CD8-positive, alpha-beta memory T cell (primary cell): ENCODE results near the gene FN1. TPM values are rescaled to one million over a fixed set of nuclear protein-coding genes. Genes with fewer than 3 reads are reported as not detected.

Experiments used
- CTCF ChIA-PET: fragments of 350-600 bp; sonication (Branson Sonifier 250); formaldehyde crosslinking; loops from one replicate; lab custom pipeline; 2021; ENCODE audit warnings: antibody characterized with exemption; lab: Charles Lee
- POLR2A ChIA-PET: fragments of 350-600 bp; sonication (Branson Sonifier 250); formaldehyde crosslinking; loops from one replicate; lab custom pipeline; 2021; ENCODE audit warnings: antibody characterized with exemption; lab: Charles Lee
- DNase-seq, 5 donors: peaks; one replicate each; pipeline versions ENCODE4 v3.0.0 to v3.0.0-alpha.2; 2020 to 2022; ENCODE audit warnings: mixed read lengths in 1 of 5
- H3K27ac ChIP-seq: one replicate; pipeline ENCODE4 v1.7.0; 2013; ENCODE audit warnings: low read depth, mild to moderate bottlenecking, low read length, moderate library complexity
- H3K27me3 ChIP-seq: 2 replicates; pipeline ENCODE4 v1.7.0; 2013; ENCODE audit warnings: low read length, mild to moderate bottlenecking; ENCODE audit not compliant: insufficient read depth, poor library complexity, severe bottlenecking
- H3K36me3 ChIP-seq: 2 replicates; pipeline ENCODE4 v1.7.0; 2013; ENCODE audit warnings: mild to moderate bottlenecking, low read length, moderate library complexity; ENCODE audit not compliant: insufficient read depth
- H3K4me1 ChIP-seq: 2 replicates; pipeline ENCODE4 v1.7.0; 2013; ENCODE audit warnings: mild to moderate bottlenecking, low read length, moderate library complexity; ENCODE audit not compliant: insufficient read depth
- H3K4me3 ChIP-seq: 2 replicates; pipeline ENCODE4 v1.7.0; 2013; ENCODE audit warnings: mild to moderate bottlenecking, low read length
- H3K9me3 ChIP-seq: 2 replicates; pipeline ENCODE4 v1.7.0; 2013; ENCODE audit warnings: mild to moderate bottlenecking, low read length
- H3K27ac Mint-ChIP-seq, 8 donors: one replicate each; pipeline ENCODE4 v1.8.0; 2020 to 2021; ENCODE audit warnings: mixed read lengths in 8 of 8, mild to moderate bottlenecking in 6 of 8, inconsistent platforms in 3 of 8, moderate library complexity in 3 of 8
- H3K27me3 Mint-ChIP-seq, 2 donors: one replicate each; pipeline ENCODE4 v1.8.0; 2020 to 2021; ENCODE audit warnings: mixed read lengths in 2 of 2, mild to moderate bottlenecking in 1 of 2, moderate library complexity in 1 of 2
- H3K36me3 Mint-ChIP-seq, 3 donors: one replicate each; pipeline ENCODE4 v1.8.0; 2020 to 2021; ENCODE audit warnings: mixed read lengths in 3 of 3, inconsistent platforms in 1 of 3, mild to moderate bottlenecking in 1 of 3
- H3K4me1 Mint-ChIP-seq, 3 donors: one replicate each; pipeline ENCODE4 v1.8.0; 2020 to 2021; ENCODE audit warnings: mixed read lengths in 3 of 3, inconsistent platforms in 1 of 3, mild to moderate bottlenecking in 1 of 3
- H3K4me3 Mint-ChIP-seq, 7 donors: one replicate each; pipeline ENCODE4 v1.8.0; 2020 to 2021; ENCODE audit warnings: mixed read lengths in 7 of 7, mild to moderate bottlenecking in 6 of 7, moderate library complexity in 4 of 7, inconsistent platforms in 2 of 7
- H3K9me3 Mint-ChIP-seq, 5 donors: one replicate each; pipeline ENCODE4 v1.8.0; 2020 to 2022; ENCODE audit warnings: mixed read lengths in 5 of 5, mild to moderate bottlenecking in 3 of 5, moderate library complexity in 2 of 5, inconsistent platforms in 1 of 5
- polyA plus RNA-seq: library from polyadenylated mRNA; unstranded; fragments of 300-500 nt; fragmentation: Illumina TruSeq; gene quantifications from one replicate; pipeline ENCODE4 v1.2.3, GENCODE V29; 2021
- total RNA-seq, 2 experiments: library from RNA; stranded (reverse); gene quantifications; one replicate each; pipeline ENCODE4 v1.2.3, GENCODE V29; 2021

The FN1 gene
- total and polyA plus RNA-seq, 3 experiments from 2014 or later = 0.08 to 0.31 (median 0.18) TPM

DNA sequence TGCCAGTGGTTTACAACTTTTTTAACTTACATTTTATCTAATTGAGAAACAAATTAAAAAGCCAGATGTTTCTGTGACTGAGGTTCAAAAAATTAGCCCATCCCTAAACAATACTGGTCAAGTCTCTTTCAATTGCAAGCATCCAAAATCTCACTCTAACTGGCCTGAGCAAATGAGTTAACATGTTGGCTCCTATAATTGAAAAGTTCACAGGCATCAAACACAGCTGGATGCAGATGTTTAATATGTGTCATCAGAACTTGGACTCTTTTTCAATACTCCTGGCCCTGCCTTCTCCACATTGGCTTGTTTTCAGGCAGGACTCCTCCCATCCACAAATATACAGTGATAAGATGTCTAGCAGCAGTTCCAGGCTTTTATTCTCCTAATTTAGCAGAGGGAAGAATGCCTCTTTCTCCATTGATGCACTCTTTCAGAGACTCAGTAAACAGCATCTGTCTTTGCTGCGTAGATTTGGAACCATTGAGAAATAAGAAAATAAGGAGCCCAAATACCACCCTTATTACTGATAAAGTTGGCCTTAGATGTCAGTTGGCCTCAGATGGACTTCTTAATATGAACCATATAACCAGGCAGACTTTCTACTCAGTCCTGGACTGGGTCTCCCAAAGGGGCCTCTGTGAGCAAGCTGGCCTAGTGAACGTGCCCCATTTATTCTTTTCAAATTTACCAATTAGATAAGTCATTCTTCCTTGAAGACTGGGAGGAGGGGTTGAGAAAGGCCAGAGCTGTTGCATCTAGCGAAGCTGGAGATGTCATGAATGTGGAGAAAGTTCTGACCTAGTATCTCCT lies 30.4 kb upstream of the FN1 start:
- peaks cover 2 to 7% of the 10 kb centered on the region in 2 donors for H3K27me3 Mint-ChIP-seq
- H3K4me1 Mint-ChIP-seq = no peaks in the 10 kb centered on the region
- no peak overlapping the region for H3K4me3 ChIP-seq
- no peaks in the 10 kb centered on the region for H3K9me3 ChIP-seq
- no peak overlapping the region for H3K27ac ChIP-seq
- no peaks in the 10 kb centered on the region for H3K36me3 ChIP-seq
- H3K27me3 ChIP-seq = no peaks in the 10 kb centered on the region
- no peak overlapping the region for H3K4me3 Mint-ChIP-seq
- CTCF ChIA-PET = no interaction called here
- H3K27ac Mint-ChIP-seq = no peak overlapping the region
- no peak for DNase-seq
- peaks cover 0 to 1% (median 0%) of the 10 kb centered on the region in 5 donors for H3K9me3 Mint-ChIP-seq
- H3K36me3 Mint-ChIP-seq = no peaks in the 10 kb centered on the region
- POLR2A ChIA-PET = no interaction called here
- no peaks in the 10 kb centered on the region for H3K4me1 ChIP-seq

DNA sequence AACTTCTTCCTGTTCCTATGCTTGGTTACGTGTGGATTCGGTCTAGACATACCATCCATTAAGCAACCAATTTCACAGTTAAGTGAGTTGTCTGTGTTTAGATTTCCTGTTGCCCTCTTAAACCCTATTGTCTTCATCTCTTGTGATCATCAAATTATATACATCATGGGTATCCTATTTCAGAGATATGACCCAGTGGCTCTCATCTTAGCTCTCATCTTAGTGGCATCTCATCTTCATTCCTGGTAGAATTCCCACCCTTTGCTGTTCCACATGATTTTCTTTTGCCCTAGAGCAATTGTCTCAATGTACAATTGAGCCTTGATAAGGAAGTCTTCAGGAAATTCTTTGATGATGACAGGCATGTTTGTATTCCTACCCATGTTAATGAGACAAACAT lies 29.4 kb upstream of the FN1 start:
- no peaks in the 10 kb centered on the region for H3K36me3 Mint-ChIP-seq
- ChIA-PET POLR2A (no interaction called here), CTCF (no interaction called here)

DNA sequence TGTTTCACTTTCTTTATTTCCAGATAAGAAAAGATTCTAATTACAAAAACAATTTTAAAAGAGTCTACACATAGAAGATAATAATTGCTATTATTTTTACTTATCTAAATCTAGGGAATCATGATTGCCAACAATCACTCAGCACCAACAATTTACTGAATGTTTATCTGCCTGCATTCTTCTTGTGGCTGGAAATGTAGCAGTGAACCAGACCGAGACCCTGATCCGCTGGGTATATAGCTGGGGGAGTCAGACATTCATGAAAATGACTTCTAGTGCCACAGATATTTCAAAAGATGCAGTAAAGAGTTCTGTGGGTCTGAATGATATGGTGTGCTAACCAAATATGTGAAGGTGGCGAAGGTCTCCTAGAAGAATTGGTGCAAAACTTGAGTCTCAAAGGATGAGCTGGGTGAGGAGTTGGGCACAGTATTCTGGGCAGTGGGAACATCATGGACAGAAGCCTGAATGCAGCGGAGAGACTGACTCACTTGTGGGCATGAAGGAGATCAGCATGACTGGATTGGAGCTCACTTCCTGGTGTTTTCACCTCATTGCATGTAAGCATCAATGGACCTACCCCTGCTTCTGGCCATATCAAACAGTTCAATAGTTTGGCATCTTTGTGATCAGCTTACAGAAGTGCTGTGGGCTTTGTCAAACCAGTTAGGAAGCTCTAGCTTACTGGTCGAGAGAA lies 26.1 kb upstream of the FN1 start:
- Mint-ChIP-seq H3K9me3 (no peaks in the 10 kb centered on the region), H3K4me3 (no peak overlapping the region), H3K27me3 (peaks cover 0 to 14% of the 10 kb centered on the region in 2 donors), H3K4me1 (no peaks in the 10 kb centered on the region), H3K36me3 (no peaks in the 10 kb centered on the region), H3K27ac (no peak overlapping the region)
- no peaks in the 10 kb centered on the region for H3K27me3 ChIP-seq
- H3K36me3 ChIP-seq = no peaks in the 10 kb centered on the region
- ChIA-PET POLR2A (no interaction called here), CTCF (interaction anchor here (0.9 kb wide), 1 partner anchor 469 kb away, joined by 3 read pairs; no protein-coding TSS in a partner anchor)
- H3K27ac ChIP-seq = no peak overlapping the region
- no peaks in the 10 kb centered on the region for H3K4me1 ChIP-seq
- H3K4me3 ChIP-seq = no peak overlapping the region
- no peaks in the 10 kb centered on the region for H3K9me3 ChIP-seq
- no peak for DNase-seq

More for the DNA sequence above, 29.4 kb upstream of the FN1 start:
- no peak for DNase-seq
- Mint-ChIP-seq H3K9me3 (peaks cover 0 to 1% (median 0%) of the 10 kb centered on the region in 5 donors), H3K4me3 (no peak overlapping the region), H3K27ac (no peak overlapping the region), H3K4me1 (no peaks in the 10 kb centered on the region), H3K27me3 (peaks cover 0 to 4% of the 10 kb centered on the region in 2 donors)
- Histone ChIP-seq H3K4me1 (no peaks in the 10 kb centered on the region), H3K36me3 (no peaks in the 10 kb centered on the region), H3K27me3 (no peaks in the 10 kb centered on the region), H3K27ac (no peak overlapping the region), H3K4me3 (no peak overlapping the region), H3K9me3 (no peaks in the 10 kb centered on the region)

DNA sequence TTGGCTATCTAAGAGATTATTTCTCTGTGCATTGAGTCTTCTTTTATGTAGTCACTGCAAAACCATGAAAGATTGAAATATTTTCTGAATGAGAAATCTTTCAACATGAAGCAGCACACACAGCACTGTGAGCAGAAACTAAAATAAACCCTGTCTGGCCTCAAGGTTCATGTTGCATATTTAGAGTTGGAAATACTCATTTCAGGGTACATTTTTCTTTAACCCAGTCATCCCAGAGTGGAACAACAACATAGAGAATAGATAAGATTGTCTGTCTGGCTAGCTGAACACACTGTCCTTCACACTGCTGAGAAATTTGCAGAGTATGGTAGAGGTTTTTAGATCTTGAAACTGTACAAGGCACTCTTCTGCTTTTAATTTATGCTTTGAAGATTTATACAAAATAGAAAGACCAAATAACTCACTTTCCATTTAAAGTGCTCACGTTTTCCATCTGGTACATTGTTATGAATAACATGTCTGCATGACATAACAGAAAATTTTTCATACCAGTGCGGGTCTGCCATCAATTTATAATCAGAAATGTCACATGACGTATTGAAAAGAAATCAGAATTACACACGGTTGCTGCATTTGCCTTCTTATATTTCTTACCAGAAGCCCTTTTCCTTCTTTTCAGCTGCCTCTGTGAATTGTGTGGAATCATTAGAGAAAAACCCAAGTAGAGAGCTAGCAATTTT lies 25.0 kb upstream of the FN1 start:
- H3K27ac ChIP-seq = no peak overlapping the region
- Mint-ChIP-seq H3K36me3 (no peaks in the 10 kb centered on the region), H3K27me3 (peaks cover 0 to 14% of the 10 kb centered on the region in 2 donors), H3K27ac (no peak overlapping the region), H3K4me3 (no peak overlapping the region), H3K9me3 (no peaks in the 10 kb centered on the region), H3K4me1 (no peaks in the 10 kb centered on the region)
- no peaks in the 10 kb centered on the region for H3K36me3 ChIP-seq
- ChIA-PET CTCF (interaction anchor here (0.9 kb wide), 1 partner anchor 470 kb away, joined by 3 read pairs; no protein-coding TSS in a partner anchor), POLR2A (no interaction called here)
- DNase-seq = no peak
- no peaks in the 10 kb centered on the region for H3K4me1 ChIP-seq
- H3K4me3 ChIP-seq = no peak overlapping the region
- H3K9me3 ChIP-seq = no peaks in the 10 kb centered on the region
- H3K27me3 ChIP-seq = no peaks in the 10 kb centered on the region

DNA sequence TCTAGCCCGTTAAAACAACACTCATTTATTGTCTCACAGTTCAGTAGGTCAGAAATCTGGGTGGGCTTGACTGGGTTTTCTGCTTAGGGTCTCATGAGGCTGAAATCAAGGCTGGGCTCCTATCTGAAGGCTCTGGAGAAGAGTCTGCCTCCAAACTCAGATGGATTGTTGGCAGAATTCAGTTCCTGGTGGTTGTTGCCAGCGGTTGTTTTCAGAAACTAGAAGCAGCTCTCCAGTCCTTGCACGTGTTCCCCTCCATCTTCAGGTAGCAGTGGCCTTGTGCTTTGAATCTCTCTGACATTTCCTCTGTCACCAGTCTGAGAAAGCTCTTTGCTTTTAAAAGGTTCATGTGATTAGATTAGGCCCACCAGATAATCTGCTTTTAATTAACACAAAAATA lies 20.1 kb upstream of the FN1 start:
- Mint-ChIP-seq H3K4me3 (no peak overlapping the region), H3K9me3 (no peaks in the 10 kb centered on the region), H3K27ac (peak overlapping the region in 1 of 8 donors; percentile 24), H3K4me1 (no peaks in the 10 kb centered on the region), H3K27me3 (peaks cover 8 to 26% of the 10 kb centered on the region in 2 donors), H3K36me3 (no peaks in the 10 kb centered on the region)
- Histone ChIP-seq H3K4me3 (no peak overlapping the region), H3K4me1 (no peaks in the 10 kb centered on the region), H3K27me3 (no peaks in the 10 kb centered on the region), H3K27ac (no peak overlapping the region), H3K36me3 (no peaks in the 10 kb centered on the region), H3K9me3 (no peaks in the 10 kb centered on the region)
- CTCF ChIA-PET = no interaction called here
- POLR2A ChIA-PET = no interaction called here
- no peak for DNase-seq

DNA sequence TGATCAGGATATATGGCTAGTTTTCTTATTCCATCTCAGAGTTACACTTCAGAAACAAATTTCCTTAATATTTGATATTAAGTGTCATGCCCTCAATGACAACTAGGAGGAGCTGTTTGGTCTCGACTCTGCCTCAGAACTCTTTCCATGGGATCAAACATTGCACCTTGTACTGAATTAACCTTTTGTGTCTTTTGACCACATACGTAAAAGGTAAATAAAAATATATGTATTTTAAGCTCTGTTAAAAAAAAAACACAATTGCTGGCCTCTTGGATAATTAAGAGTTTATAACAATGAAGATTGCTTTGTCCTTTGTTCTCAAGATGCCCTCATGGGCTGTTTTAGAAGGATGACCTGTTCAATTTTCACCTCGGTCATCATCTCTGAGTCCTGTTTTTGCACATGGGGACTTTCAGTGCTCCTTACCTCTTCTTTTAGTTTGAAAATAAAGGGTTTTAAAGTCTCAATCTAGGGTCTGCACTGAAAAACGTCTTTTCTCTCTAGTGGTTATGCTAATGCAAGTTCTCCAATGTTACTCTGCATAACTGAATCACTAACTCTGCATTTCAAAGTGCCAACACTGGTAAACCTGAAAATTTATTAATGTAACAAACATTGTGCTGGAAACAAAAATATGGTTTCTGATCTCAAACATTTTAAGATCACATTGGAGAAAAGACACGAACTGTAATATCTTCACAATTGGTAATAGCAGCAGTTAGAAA lies 18.8 kb upstream of the FN1 start:
- H3K4me3 Mint-ChIP-seq = no peak overlapping the region

DNA sequence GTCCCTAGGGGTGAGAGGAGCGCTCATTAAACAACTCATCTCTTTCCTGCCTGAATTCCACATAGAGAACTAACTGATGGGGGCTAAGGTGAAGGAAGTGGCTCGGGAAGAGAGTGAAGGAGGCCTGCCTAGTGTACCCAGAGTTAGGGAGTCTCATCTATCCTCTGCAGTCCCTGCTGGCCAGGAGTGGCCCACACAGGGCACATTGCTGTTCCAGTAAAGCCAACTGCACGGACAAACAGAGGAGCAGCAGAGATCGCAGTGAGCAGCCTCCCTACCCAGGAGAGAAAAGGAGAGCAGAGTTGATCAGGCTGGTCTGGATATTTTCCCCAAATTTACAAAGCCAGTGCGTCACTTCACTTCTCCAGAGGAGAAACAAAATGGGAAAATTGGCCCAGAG lies 16.9 kb upstream of the FN1 start:
- Histone ChIP-seq H3K9me3 (no peaks in the 10 kb centered on the region), H3K36me3 (no peaks in the 10 kb centered on the region), H3K27me3 (no peaks in the 10 kb centered on the region), H3K27ac (no peak overlapping the region), H3K4me1 (no peaks in the 10 kb centered on the region), H3K4me3 (no peak overlapping the region)
- Mint-ChIP-seq H3K4me1 (no peaks in the 10 kb centered on the region), H3K27ac (no peak overlapping the region), H3K4me3 (no peak overlapping the region), H3K36me3 (no peaks in the 10 kb centered on the region), H3K27me3 (peaks cover 12 to 26% of the 10 kb centered on the region in 2 donors), H3K9me3 (no peaks in the 10 kb centered on the region)
- POLR2A ChIA-PET = no interaction called here
- CTCF ChIA-PET = interaction anchor here (1.2 kb wide), 1 partner anchor 376 kb away, joined by 3 read pairs; no protein-coding TSS in a partner anchor
- DNase-seq = no peak

More for the DNA sequence above, 18.8 kb upstream of the FN1 start:
- Mint-ChIP-seq H3K36me3 (no peaks in the 10 kb centered on the region), H3K27me3 (peaks cover 9 to 24% of the 10 kb centered on the region in 2 donors), H3K27ac (no peak overlapping the region), H3K4me1 (no peaks in the 10 kb centered on the region), H3K9me3 (no peaks in the 10 kb centered on the region)
- H3K4me1 ChIP-seq = no peaks in the 10 kb centered on the region
- POLR2A ChIA-PET = no interaction called here
- H3K27ac ChIP-seq = no peak overlapping the region
- CTCF ChIA-PET = interaction anchor here (1.0 to 1.1 kb wide), 2 partner anchors 15 to 478 kb away, joined by 3 to 4 read pairs; no protein-coding TSS in a partner anchor
- H3K4me3 ChIP-seq = no peak overlapping the region
- H3K9me3 ChIP-seq = no peaks in the 10 kb centered on the region
- no peaks in the 10 kb centered on the region for H3K36me3 ChIP-seq
- no peaks in the 10 kb centered on the region for H3K27me3 ChIP-seq
- DNase-seq = peak in 1 of 5 donors; percentile 17
